ENCODE results near the gene PJA1. TPM values are rescaled to one million over a fixed set of nuclear protein-coding genes. Genes with fewer than 3 reads are reported as not detected.

The PJA1 gene
- total and polyA plus RNA-seq, 2 experiments from 2014 or later = 68.9 to 73.4 TPM

DNA sequence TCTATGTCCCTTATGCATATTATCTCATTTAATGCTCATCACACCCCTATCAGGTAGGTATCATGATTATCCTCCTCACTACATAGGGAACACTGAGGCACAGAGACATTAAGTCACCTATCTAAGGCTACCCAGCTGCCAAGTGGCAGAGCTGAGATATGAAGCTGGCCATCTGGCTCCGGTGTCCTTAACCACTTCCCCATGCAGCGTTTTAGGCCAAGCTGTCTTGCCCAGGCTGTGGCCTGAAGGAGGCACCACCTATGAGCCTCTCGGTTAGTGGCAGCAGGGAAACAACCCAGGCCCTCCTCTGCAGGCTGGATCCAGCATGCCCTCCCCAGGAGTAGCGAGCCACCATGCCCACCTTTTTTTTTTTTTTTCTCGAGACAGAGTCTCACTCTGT lies 16.3 kb downstream of the PJA1 start:
- TF ChIP-seq, protein P1, sequence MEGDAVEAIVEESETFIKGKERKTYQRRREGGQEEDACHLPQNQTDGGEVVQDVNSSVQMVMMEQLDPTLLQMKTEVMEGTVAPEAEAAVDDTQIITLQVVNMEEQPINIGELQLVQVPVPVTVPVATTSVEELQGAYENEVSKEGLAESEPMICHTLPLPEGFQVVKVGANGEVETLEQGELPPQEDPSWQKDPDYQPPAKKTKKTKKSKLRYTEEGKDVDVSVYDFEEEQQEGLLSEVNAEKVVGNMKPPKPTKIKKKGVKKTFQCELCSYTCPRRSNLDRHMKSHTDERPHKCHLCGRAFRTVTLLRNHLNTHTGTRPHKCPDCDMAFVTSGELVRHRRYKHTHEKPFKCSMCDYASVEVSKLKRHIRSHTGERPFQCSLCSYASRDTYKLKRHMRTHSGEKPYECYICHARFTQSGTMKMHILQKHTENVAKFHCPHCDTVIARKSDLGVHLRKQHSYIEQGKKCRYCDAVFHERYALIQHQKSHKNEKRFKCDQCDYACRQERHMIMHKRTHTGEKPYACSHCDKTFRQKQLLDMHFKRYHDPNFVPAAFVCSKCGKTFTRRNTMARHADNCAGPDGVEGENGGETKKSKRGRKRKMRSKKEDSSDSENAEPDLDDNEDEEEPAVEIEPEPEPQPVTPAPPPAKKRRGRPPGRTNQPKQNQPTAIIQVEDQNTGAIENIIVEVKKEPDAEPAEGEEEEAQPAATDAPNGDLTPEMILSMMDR (IDR thresholded peaks at IDR 0.05; ENCODE audit: low read depth, low read length) = no peak

DNA sequence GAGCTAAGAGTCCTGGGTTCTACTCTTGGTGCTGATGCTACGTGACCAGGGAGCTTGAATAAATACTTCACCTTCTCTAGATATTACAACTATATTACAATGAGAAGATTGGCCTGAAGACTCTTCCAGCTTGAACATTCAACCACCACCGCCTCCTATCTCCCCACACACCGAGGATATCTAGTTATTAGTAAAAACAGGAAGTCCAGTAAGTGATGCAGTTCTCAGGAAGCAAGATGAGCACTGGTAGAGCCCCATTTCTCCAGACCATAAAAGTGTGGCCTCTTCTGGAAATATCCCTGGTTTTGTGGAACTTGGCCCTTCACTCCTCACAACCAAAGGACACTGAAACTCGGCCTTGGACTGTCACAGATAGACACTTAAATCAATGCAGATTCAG lies 18.5 kb downstream of the PJA1 start:
- no peaks in the 10 kb centered on the region for H3K36me3 ChIP-seq
- TF ChIP-seq, protein P1 (IDR thresholded peaks at IDR 0.05; ENCODE audit: low read depth, low read length) = no peak
- no peak overlapping the region for H3K4me3 ChIP-seq
- no peaks in the 10 kb centered on the region for H3K4me1 ChIP-seq (ENCODE audit: low read depth)
- H3K27me3 ChIP-seq = no peaks in the 10 kb centered on the region
- DNase-seq (ENCODE audit: low read depth in 1 of 2, low spot score in 1 of 2) = no peak
- no peaks in the 10 kb centered on the region for H3K9me3 ChIP-seq (ENCODE audit: low read depth)
- H3K27ac ChIP-seq = no peak overlapping the region

More for the DNA sequence above, 16.3 kb downstream of the PJA1 start:
- no peak overlapping the region for H3K27ac ChIP-seq
- peaks cover 8% of the 10 kb centered on the region for H3K4me1 ChIP-seq (ENCODE audit: low read depth)
- H3K36me3 ChIP-seq = no peaks in the 10 kb centered on the region
- H3K27me3 ChIP-seq = no peaks in the 10 kb centered on the region
- DNase-seq (ENCODE audit: low read depth in 1 of 2, low spot score in 1 of 2) = no peak
- H3K9me3 ChIP-seq (ENCODE audit: low read depth) = no peaks in the 10 kb centered on the region
- H3K4me3 ChIP-seq = no peak overlapping the region

DNA sequence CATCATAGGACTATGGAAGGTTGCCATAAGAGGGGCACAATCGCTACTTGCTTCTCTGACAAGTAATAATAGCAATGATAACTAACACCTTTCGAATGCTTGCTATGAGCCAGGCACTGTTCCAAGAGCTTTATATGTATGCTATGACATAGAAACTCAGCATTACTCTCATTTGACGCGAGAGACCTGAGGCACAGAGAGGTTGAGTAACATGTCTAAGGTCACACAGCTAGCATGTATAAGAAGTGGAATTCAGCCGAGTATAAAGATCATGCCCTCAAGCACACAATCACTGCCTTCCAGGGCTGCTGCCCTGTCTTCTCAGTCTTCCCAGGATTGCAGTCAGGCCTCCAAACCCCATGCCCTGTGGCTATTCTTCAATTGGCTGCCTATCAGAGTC lies 19.5 kb downstream of the PJA1 start:
- Histone ChIP-seq H3K27ac (no peak overlapping the region), H3K27me3 (no peaks in the 10 kb centered on the region), H3K4me3 (no peak overlapping the region), H3K36me3 (no peaks in the 10 kb centered on the region), H3K4me1 (ENCODE audit: low read depth) (no peaks in the 10 kb centered on the region), H3K9me3 (ENCODE audit: low read depth) (no peaks in the 10 kb centered on the region)
- no peak for DNase-seq (ENCODE audit: low read depth in 1 of 2, low spot score in 1 of 2)
- TF ChIP-seq, protein P1 (IDR thresholded peaks at IDR 0.05; ENCODE audit: low read depth, low read length) = no peak

DNA sequence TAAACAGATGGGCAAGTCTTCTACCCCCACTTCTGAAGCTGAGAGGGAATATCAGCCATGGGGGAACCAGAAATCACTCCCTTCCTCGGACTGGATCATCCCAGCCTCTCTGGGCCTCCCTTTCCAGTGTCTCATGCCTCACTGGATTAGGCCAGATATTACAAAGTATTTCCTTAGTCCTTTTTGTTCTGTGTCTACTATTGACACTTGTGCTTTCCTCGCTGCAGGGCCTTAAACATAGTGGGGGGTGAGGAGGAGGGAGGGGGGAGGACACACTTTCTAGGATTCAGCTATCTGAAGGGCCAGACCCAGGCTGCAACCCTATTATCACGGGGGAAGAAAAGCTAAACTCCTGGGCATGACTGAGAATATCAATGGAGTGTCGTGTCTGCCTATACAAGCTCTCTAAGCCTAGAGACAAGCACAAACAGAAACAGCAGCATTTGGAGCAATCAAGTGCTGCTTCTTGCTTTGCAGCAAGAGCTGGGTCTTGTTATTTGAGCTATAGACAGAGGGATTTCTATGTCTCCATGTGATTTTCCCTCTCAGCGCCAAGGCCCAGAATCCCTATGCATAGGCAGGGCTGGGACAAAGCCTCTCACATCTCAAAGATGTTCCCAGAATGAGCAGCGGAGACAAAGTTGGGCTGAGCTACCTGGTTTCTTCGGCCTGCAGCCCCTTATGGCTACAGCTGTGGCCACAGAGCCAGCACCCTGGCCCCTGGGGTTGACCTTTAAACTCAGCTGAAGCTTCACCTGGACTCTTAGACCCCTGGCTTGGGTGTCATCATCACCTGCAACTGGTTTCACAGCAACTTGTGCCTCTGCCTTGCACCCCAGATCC lies 20.2 kb downstream of the PJA1 start:
- no peaks in the 10 kb centered on the region for H3K27me3 ChIP-seq
- no peaks in the 10 kb centered on the region for H3K36me3 ChIP-seq
- TF ChIP-seq, protein P1 (IDR thresholded peaks at IDR 0.05; ENCODE audit: low read depth, low read length) = no peak
- DNase-seq (ENCODE audit: low read depth in 1 of 2, low spot score in 1 of 2) = no peak
- no peak overlapping the region for H3K4me3 ChIP-seq
- H3K4me1 ChIP-seq (ENCODE audit: low read depth) = no peaks in the 10 kb centered on the region
- no peak overlapping the region for H3K27ac ChIP-seq
- H3K9me3 ChIP-seq (ENCODE audit: low read depth) = no peaks in the 10 kb centered on the region

DNA sequence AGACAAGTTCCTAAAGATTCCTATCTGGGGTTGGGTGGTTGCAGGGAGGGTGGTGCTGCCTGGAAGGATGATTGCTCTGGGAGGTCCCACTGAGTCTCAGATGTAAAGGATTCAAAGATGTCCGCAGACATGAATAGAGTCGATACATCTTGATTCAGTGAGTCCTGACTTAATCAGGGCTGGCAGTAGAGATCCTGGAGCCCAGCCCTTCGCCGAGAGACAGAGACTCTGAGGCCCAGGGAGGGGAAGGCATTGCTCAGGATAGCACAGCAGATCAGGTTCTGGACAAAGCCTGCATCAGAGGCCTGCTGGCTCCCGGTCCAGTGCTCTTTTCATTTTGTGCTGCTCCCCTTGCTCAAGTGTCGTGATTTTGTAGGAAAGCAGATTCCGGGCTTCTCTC lies 21.7 kb downstream of the PJA1 start:
- H3K27ac ChIP-seq = no peak overlapping the region
- TF ChIP-seq, protein P1 (IDR thresholded peaks at IDR 0.05; ENCODE audit: low read depth, low read length) = no peak
- H3K4me3 ChIP-seq = no peak overlapping the region
- no peaks in the 10 kb centered on the region for H3K27me3 ChIP-seq
- no peaks in the 10 kb centered on the region for H3K36me3 ChIP-seq
- H3K9me3 ChIP-seq (ENCODE audit: low read depth) = no peaks in the 10 kb centered on the region
- H3K4me1 ChIP-seq (ENCODE audit: low read depth) = no peaks in the 10 kb centered on the region
- no peak for DNase-seq (ENCODE audit: low read depth in 1 of 2, low spot score in 1 of 2)

Measured in cardiac muscle cell (in vitro differentiated cells and primary cell).